ENCODE data around the gene GLIS1.

GLIS1 gene

DNA sequence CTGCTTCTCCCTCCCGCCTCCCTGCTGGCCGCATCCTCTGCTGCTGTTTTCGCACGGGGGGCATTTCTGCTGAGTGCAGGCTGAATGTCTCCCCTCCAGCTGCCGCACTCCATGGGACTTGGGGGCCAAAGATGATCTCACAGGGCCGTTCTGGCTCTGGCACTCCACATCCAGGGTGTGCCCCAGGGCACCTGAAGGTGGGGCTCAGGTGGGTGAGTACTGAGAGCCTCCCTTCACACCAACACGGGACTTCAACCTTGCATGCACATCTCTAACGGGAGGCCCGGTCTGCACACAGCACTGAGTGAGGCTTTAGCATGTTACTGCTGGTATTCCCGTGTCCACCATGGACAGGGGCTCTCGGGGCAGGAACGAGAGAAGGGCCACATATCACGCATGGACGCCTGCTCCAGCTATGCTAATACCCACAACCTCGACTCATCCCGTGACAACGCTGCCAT lies 190.9 kb downstream of the GLIS1 start:
- no peak for DNase-seq (ENCODE audit: low spot score)

- DNase-seq (ENCODE audit: low spot score): no peak
Observed at GRCh38 chr1:53547231-53547790, 191.7 kb downstream of the GLIS1 start.

GRCh38 chr1:53546409-53547155 lies 192.4 kb downstream of the GLIS1 start:
- DNase-seq (ENCODE audit: low spot score): no peak

GRCh38 chr1:53545663-53546408 lies 193.1 kb downstream of the GLIS1 start:
- no peak for DNase-seq (ENCODE audit: low spot score)

DNA sequence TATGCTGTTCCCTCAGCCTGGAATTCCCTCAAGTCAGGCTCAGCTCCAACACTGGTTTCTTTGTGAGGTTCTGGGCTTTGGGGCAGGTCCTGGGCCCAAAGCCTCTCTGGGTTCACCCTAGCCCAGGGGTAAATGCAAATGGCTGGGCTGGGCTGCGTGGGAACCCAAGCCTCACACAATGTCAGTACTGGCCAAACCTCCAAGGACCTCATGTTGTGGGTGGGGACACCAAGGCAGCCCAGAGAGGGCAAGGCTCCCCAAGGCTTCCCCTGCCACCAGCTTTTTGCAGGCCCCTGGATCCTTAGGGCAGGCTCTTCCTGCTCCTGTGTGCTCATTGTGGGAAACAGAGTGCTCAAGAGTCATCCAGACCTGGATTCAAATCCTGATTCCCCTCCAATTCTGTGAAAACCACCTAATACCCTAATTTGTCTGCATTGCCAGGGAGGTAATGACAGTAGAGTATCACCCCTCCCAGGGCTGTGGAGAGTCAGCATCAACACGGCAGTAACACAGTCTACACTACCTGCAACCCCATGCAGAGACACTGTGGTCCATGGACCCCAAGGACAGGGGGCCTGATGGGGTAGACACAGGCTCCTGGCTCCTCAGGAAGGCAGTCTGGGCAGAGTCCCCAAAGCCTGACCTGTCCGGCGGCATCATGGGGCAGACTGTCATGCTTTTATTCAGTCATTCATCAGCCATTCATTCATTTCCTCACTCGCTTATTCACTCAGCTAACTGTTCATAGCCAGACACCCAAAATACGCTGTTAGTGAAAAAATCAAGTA lies 194.0 kb downstream of the GLIS1 start:
- DNase-seq (ENCODE audit: low spot score): no peak

DNA sequence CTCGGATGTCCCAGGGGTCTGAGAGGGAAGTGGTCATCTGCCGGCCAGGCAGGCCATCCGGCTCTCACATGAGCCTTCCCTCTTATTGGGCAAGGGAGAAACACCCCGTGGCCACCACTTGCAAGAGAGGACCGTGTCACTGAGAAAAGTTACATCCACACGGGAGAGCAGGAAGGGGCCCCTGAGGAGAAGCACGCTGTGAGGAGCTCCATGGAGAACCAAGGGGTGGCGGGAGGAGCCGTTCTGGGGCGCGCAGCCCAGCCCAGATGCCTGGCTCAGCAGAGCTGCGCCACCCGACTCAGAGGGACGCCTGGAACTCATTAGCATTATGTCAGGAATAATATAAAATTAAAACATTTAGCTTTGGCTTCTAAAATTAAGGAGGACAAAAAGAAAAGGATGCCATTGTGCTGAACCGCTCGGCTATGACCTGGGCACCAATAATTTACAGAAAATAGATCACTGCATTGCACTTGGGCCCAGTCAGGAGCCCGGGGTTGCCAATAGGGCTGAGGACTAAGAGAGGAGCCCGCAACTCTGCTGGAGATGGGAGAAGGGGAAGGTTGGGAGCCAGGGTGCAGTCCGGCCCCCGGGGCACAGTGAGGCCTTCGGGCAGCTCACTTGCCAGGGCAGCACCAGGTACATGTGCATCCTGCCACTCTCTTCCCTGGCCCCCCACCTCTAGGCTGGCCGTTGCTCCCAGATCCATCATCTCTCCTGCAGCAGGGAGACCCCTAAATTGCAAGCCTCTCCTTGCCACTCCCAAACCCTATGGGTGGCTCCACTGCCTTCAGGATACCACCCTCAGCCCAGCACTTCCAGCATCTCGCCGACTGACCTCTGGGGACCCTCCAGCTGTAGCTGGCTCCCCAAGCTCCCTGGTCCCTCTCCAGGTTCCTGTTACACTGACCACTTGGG lies 194.9 kb downstream of the GLIS1 start:
- DNase-seq (ENCODE audit: low spot score): no peak

DNA sequence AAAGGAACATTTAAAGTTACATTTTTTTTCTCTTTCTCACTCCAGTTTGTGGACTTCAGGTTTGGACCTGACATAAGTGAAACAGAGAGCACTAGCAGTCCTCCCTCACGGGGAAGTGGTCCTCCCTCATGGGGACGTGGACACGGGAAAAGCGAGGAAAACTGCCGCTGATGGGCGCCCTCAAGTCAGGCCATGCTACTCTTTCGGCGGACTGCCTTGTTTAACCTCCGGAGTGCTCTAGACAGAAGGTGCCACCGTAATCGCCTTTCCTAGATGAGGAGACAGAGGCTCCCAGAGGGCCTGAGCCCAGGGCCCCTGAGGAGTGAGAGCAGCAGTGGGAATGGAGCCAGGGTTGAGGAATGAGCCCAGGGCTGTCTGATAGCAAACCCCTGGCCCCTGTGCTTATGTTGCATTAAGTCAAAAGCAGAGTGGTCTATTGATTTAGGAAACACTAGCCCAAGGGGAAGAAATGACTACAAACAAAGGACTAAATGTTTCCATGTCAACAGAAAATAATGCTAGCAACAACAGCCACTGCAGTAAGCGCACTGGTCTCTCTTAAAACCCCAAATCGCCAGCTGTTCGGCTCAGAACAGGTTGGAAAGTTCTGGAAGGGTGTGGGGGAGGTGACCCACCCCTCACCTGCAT lies 195.7 kb downstream of the GLIS1 start:
- DNase-seq (ENCODE audit: low spot score): no peak

GRCh38 chr1:53542551-53542950 lies 196.4 kb downstream of the GLIS1 start:
- no peak for DNase-seq (ENCODE audit: low spot score)

DNA sequence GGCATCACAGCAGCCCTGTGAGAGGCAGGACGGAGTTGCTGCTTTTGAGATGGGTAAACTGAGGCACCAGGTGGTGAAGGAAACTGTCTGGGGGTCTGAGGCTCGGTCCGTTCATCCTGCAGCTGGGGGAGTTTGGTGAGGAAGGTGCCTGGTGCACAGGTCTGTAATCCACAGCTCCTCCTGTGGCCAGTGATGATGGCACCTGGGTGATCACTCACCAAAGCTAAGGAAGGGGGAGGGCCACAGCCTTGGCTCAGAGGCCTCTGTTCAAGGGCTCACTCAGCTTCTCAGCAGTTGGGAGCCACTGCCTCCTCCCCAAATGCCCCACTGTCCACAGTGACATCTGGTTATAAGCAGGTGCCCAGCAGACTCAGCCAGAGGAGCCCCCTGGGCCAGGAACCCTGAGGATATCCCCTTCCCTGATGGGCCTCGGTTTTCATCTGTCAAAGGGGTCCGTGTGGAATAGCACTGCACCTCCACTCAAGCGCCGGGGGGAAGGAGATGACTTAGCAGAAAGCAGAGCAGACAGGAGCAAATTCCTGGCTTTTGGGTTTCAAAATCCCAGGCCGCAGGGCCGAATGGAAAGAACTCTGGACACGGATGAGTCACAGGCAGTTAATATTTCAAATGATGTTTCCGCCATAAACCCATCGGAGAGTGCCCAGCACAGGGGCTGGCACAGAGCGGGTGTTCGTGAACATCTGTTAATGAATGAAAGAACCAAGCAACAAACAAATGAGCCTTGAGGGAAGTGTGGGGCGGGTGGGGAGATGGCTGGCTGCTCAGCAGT lies 197.0 kb downstream of the GLIS1 start:
- no peak for DNase-seq (ENCODE audit: low spot score)

DNA sequence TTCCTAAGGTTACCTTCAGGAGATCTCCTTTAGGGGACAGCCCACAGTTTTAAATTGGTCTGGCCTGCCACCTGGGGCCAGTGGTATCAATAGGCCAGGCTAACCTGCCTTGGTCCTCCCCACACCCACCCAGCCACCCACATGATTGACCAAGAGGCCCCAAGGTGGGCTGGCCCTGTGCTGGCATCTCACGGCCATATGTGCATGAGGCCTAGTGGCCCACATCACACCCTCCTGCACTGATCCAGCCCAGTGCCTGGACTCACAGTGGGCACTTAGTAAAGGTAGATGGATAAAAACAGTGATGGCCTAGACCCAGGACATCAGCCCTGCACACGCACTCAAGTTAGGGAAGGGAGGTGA lies 197.7 kb downstream of the GLIS1 start:
- DNase-seq (ENCODE audit: low spot score): no peak

GRCh38 chr1:53540604-53541262 lies 198.2 kb downstream of the GLIS1 start:
- DNase-seq (ENCODE audit: low spot score): no peak

GRCh38 chr1:53539711-53540603 lies 199.0 kb downstream of the GLIS1 start:
- no peak for DNase-seq (ENCODE audit: low spot score)

- DNase-seq (ENCODE audit: low spot score): no peak
Observed at GRCh38 chr1:53539226-53539625, 199.7 kb downstream of the GLIS1 start.

GRCh38 chr1:53536606-53537005 lies 202.4 kb downstream of the GLIS1 start:
- no peak for DNase-seq (ENCODE audit: low spot score)

DNA sequence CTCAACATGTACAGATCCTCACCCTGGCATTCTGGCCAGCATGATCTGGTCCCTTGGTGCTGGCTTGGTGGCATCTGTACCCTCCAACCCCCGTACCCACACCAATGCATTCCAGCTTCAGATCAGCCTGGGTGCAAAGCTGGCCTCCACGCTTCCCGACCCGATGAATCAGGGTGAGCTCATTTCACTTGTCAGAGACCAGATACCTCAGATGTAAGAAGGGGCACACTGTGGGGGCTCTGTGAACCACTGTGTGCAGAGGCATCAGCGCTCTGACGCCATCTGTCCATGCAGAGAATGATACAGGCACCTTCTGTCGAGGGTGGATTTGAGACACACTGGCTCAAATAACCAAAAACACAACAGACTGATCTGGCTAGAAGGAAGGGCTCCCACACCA lies 203.1 kb downstream of the GLIS1 start:
- no peak for DNase-seq (ENCODE audit: low spot score)

DNA sequence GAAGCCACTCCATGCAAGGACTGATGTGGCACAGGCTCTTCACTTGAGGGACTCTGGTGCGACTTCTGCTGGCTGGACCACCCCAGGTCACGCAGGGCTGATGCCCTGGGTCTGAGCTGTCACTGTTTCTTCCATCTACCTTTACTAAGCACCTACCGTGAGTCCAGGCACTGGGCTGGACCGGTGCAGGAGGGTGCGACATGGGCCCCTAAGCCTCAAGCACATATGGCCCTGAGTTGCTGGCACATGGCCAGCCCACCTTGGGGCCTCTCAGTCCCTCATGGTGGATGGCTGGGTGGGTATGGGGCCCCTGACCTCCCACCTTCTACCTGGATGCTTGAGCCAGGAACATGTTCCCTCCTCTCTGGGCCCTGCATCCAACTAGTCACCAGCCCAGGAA lies 203.7 kb downstream of the GLIS1 start:
- DNase-seq (ENCODE audit: low spot score): no peak

DNA sequence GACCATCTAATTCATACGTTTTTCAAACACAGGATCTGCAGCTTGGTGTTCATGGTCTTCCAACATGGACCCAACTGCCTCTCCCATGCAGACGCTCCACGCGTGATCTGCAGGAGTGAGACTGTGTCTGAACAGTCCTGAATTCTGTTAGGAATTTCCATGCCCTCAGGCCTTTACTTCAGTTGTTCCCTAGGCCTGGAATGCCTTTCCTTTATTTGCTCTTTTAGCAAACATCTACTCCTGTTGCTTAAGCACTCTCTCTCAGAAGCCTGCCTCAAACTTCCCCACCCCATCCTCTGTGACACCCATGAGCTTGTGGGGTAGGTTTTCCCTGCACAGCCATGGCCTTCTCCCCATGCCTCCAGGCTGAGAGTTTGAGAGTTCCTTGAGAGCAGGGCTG lies 206.1 kb downstream of the GLIS1 start:
- DNase-seq (ENCODE audit: low spot score): no peak

- no peak for DNase-seq (ENCODE audit: low spot score)
Observed at GRCh38 chr1:53532377-53532776, 206.6 kb downstream of the GLIS1 start.

Data from putamen (tissue), 1 donor.